Measurements from ENCODE around the gene IL27RA.
A peak's percentile ranks its signal among the peaks of the same experiment; 100 is the strongest.

IL27RA gene

DNA sequence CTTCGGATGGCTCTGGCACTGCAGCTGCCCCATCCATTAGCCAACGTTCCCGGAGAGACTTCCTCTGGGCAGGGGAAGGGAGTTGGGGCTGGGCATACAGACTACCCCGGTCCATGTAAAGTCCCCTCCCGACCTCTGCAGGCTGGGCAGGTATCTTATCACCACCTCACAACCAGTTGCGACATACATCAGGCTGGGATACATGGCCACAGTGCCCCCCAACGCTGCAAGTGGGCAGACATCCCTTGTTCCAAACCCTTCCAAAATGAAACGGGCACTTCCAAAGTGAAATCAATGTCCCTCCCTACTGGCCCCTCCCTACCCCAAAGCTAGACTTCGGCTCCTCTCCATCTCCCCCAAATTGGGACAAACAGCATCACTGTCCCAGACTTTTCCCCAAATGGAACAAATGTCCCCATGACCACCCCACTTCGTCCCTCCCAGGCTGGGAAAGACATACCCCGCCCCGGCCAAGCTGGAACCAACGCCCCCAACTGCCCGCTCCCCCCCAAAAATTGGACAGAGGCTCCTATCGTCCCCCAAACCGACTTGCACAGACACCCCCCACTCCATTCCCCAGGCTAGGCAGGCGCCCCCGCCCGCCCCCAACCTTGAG lies 25.3 kb downstream of the IL27RA start:
- no peak for DNase-seq (ENCODE audit: extremely low read depth in 1 of 2, low read depth in 1 of 2)

GRCh38 chr19:14058182-14059092 lies 26.9 kb downstream of the IL27RA start:
- no peak for DNase-seq (ENCODE audit: extremely low read depth in 1 of 2, low read depth in 1 of 2)

DNA sequence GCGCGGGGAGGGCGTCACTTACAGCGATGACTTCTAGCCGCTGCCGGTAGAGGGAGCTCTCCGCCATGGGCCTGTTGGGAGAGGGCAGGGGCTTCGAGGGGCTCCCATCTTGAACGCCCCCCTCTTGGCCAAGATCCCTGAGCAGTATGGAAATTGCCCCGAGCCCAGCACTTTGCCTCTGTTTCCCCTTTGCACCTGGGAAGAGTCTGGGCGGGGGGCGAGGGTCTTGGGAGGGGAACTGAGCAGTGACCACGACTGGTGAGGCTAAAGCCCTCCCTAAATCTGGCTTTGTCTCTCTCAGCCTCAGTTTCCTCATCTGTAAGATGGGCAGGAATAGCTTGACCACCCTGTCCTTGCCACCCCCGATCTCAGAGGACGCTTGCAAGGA lies 27.5 kb downstream of the IL27RA start:
- peak in 1 of 2 donors; percentile 46 for DNase-seq (ENCODE audit: extremely low read depth in 1 of 2, low read depth in 1 of 2)

GRCh38 chr19:14059652-14060155 lies 28.1 kb downstream of the IL27RA start:
- no peak for DNase-seq (ENCODE audit: extremely low read depth in 1 of 2, low read depth in 1 of 2)

DNA sequence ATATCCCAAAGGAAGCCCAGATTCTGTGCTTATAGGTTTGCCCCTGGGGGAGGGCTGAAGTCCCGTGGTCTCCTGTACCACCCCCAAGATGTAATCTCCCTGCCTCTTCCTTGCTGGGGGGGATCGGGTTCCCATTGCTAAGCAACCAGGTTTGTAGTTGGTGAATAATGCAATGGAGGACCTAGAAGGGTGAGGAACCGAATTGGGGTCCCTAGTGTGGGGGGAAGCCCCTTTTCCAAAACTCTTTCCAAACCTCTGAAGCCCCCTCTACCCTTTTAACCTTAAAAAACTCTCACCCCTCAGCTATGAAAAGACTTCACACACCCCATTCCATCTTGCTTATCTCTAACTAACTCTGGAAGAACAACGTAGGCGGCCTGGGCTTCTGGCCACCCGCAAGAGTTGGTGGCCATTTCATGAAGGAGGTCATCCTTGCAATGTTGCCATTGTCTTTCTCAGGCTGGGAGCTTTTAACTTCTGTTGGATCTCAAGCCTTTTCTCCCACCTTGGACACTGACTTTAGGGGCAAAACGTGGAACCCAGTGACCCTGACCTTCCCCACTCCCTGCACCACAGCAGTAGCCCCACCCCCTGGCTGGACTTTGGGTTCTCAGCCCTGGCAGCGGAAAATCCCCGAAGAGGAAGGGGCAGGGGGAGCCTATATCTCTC lies 29.7 kb downstream of the IL27RA start:
- DNase-seq (ENCODE audit: extremely low read depth in 1 of 2, low read depth in 1 of 2): no peak

DNA sequence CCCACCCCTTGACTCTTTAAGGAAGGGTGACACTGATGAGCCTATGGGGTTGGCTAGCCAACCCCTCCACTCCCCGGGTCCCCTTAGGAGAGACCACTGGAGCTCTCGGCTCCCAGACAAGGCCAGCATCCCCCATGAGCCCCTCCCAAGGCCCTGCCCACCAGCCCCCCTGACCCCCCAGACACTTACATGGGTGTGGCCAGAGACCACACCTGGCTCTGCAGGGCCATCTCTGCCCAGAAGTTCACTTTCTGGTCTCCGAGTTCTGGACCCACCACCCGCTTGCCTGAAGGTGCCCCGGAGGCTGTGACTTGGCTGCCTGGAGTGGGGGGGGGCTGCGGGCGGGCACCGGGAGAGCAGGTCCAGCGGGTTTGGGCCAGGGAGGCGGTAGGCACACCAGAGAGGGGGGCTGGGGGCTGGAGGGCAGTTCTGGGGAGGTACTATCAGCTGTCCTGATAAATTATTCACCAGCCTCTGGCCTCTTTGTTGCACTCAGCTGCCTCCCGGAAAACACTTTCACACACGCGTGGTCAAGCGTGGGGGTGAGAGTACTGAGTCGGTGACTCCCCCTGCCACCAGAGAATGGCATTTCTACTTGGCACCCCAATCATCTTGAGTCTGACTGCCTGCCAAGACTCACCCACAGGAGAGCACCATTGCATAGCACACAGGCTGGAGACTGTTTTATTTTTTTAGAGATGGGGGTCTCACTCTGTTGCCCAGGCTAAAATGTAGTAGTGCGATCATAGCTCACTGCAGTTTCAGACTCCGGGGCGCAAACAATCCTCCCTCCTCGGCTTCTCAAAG lies 30.4 kb downstream of the IL27RA start, which contains the start of gene PALM3:
Gene PALM3, minus strand, starts transcription at position 326 of the 807 bp plus-strand sequence. Its CDS starts 96 bp downstream, at position 230.
- DNase-seq (ENCODE audit: extremely low read depth in 1 of 2, low read depth in 1 of 2): no peak

DNA sequence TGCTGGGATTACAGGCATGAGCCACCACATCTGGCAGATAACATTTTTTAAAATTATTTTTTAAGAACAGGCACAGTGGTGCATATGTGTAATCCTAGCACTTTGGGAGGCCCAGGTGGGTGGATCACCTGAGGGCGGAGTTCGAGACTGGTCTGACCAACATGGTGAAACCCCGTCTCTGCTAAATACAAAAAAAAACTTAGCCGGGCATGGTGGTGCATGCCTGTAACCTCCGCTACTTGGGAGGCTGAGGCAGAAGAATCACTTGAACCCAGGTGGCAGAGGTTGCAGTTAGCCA lies 30.9 kb downstream of the IL27RA start:
- DNase-seq (ENCODE audit: extremely low read depth in 1 of 2, low read depth in 1 of 2): no peak

DNA sequence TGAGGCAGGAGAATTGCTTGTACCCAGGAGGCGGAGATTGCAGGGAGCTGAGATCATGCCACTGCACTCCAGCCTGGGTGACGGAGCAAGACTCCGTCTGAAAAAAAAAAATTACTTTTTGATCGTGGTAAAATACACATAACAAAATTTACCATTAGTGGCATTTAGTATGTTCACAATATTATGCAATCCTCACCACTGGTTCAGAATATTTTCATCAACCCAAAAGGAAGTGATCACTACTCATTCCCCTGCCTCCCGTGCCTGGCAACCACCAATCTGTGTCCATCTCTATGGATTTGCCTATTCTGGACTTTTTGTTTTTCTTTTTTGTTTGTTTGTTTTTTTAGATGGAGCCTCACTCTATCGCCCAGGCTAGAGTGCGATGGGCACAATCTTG lies 31.5 kb downstream of the IL27RA start:
- DNase-seq (ENCODE audit: extremely low read depth in 1 of 2, low read depth in 1 of 2): no peak

GRCh38 chr19:14066134-14066533 lies 34.6 kb downstream of the IL27RA start:
- DNase-seq (ENCODE audit: extremely low read depth in 1 of 2, low read depth in 1 of 2): no peak

GRCh38 chr19:14070268-14071050 lies 38.9 kb downstream of the IL27RA start:
- no peak for DNase-seq (ENCODE audit: extremely low read depth in 1 of 2, low read depth in 1 of 2)

GRCh38 chr19:14072535-14073260 lies 41.1 kb downstream of the IL27RA start, which contains the start of gene MISP3:
MISP3 (plus strand) TSS chr19:14072786; CDS start chr19:14073310, 524 bp downstream.
- peak in 1 of 2 donors; percentile 30 for DNase-seq (ENCODE audit: extremely low read depth in 1 of 2, low read depth in 1 of 2)

- DNase-seq (ENCODE audit: extremely low read depth in 1 of 2, low read depth in 1 of 2): peak; percentile 49 to 53
Observed at GRCh38 chr19:14073261-14073924, 41.8 kb downstream of the IL27RA start.

- peak in 1 of 2 donors; percentile 20 for DNase-seq (ENCODE audit: extremely low read depth in 1 of 2, low read depth in 1 of 2)
Observed at GRCh38 chr19:14073925-14074838, 42.6 kb downstream of the IL27RA start.

- DNase-seq (ENCODE audit: extremely low read depth in 1 of 2, low read depth in 1 of 2): no peak
Observed at GRCh38 chr19:14078411-14078810, 46.8 kb downstream of the IL27RA start.

- peak; percentile 93 to 98 for DNase-seq (ENCODE audit: extremely low read depth in 1 of 2, low read depth in 1 of 2)
Observed at GRCh38 chr19:14080887-14081796, 49.6 kb downstream of the IL27RA start.
